GM12878 (cell line): ENCODE results near the gene OTULIN. TPM values are rescaled to one million over a fixed set of nuclear protein-coding genes. Genes with fewer than 3 reads are reported as not detected.

ENCODE experiments used
- BHLHE40 ChIP-seq, 2 experiments: fragments of 450-650 bp in 1 of 2; IDR thresholded peaks; 2 replicates each; pipeline ENCODE4 v1.6.1; 2011 to 2017; ENCODE audit warnings: low read depth in 2 of 2, borderline replicate concordance in 1 of 2, improper control_type of control experiment in 1 of 2, low read length in 1 of 2, mild to moderate bottlenecking in 1 of 2
- CBX5 ChIP-seq: sonication (generic); IDR thresholded peaks from 2 replicates; pipeline ENCODE4 v1.6.1; 2016; ENCODE audit warnings: low read depth, moderate library complexity, mild to moderate bottlenecking, inconsistent platforms
- CEBPB ChIP-seq, 2 experiments: fragments of 150-350 bp in 1 of 2; IDR thresholded peaks; 2 replicates each; pipeline ENCODE4 v1.6.1; 2012 to 2014; ENCODE audit warnings: low read depth in 2 of 2, low read length in 2 of 2, borderline replicate concordance in 1 of 2, inconsistent platforms in 1 of 2
- CHD1 ChIP-seq: IDR thresholded peaks from 2 replicates; pipeline ENCODE4 v1.6.1; 2012; ENCODE audit warnings: low read depth, low read length, improper control_type of control experiment
- CREM ChIP-seq: IDR thresholded peaks from 2 replicates; pipeline ENCODE4 v1.6.1; 2014; ENCODE audit warnings: antibody characterized with exemption, low read depth
- CUX1 ChIP-seq: IDR thresholded peaks from 2 replicates; pipeline ENCODE4 v1.6.1; 2012; ENCODE audit warnings: improper control_type of control experiment, low read depth, low read length; ENCODE audit not compliant: insufficient replicate concordance
- EED ChIP-seq: sonication (generic); IDR thresholded peaks from 2 replicates; pipeline ENCODE4 v1.6.1; 2016; ENCODE audit warnings: antibody characterized with exemption, low read depth
- EP300 ChIP-seq, 2 experiments: fragments of 150-350 bp in 1 of 2; IDR thresholded peaks; 2 replicates each; pipeline ENCODE4 v1.6.1; 2011 to 2012; ENCODE audit warnings: low read depth in 2 of 2, low read length in 2 of 2, borderline replicate concordance in 1 of 2, improper control_type of control experiment in 1 of 2, inconsistent platforms in 1 of 2; ENCODE audit not compliant: control insufficient read depth in 1 of 2
- GATAD2B ChIP-seq: fragments of 450-650 bp; conservative IDR thresholded peaks from 2 replicates; pipeline ENCODE4 v1.6.1; 2017; ENCODE audit warnings: low read depth, mild to moderate bottlenecking, moderate library complexity
- HDGF ChIP-seq: fragments of 450-650 bp; IDR thresholded peaks from 2 replicates; pipeline ENCODE4 v1.6.1; 2016; ENCODE audit warnings: antibody characterized with exemption
- IKZF1 ChIP-seq: fragments of 450-650 bp; conservative IDR thresholded peaks from 2 replicates; pipeline ENCODE4 v1.6.1; 2017; ENCODE audit warnings: antibody characterized with exemption, mild to moderate bottlenecking
- JUNB ChIP-seq: IDR thresholded peaks from 2 replicates; pipeline ENCODE4 v1.6.1; 2016; ENCODE audit warnings: antibody characterized with exemption, mild to moderate bottlenecking
- MTA2 ChIP-seq: fragments of 450-650 bp; IDR thresholded peaks from 2 replicates; pipeline ENCODE4 v1.6.1; 2016; ENCODE audit warnings: low read depth, mild to moderate bottlenecking, moderate library complexity
- MXI1 ChIP-seq: fragments of 150-350 bp; IDR thresholded peaks from 2 replicates; pipeline ENCODE4 v1.6.1; 2011; ENCODE audit warnings: low read depth, mild to moderate bottlenecking, inconsistent platforms, low read length, improper control_type of control experiment
- NBN ChIP-seq: fragments of 450-650 bp; IDR thresholded peaks from 2 replicates; pipeline ENCODE4 v1.6.1; 2016
- NR2F1 ChIP-seq: fragments of 450-650 bp; conservative IDR thresholded peaks from 2 replicates; pipeline ENCODE4 v1.6.1; 2017; ENCODE audit warnings: mild to moderate bottlenecking
- PML ChIP-seq: IDR thresholded peaks from 2 replicates; pipeline ENCODE4 v1.6.1; 2012; ENCODE audit warnings: low read length, inconsistent platforms
- RAD21 ChIP-seq: IDR thresholded peaks from 2 replicates; pipeline ENCODE4 v1.6.1; 2011; ENCODE audit warnings: mild to moderate bottlenecking, low read depth, low read length, moderate library complexity; ENCODE audit not compliant: insufficient read depth
- SIN3A ChIP-seq: IDR thresholded peaks from 2 replicates; pipeline ENCODE4 v1.6.1; 2012; ENCODE audit warnings: low read depth, low read length, improper control_type of control experiment
- SPI1 ChIP-seq: IDR thresholded peaks from 2 replicates; pipeline ENCODE4 v1.6.1; 2011; ENCODE audit warnings: low read depth, mild to moderate bottlenecking, low read length, moderate library complexity, borderline replicate concordance; ENCODE audit not compliant: insufficient read depth
- ZNF274 ChIP-seq: IDR thresholded peaks from one replicate; pipeline ENCODE4 v1.8.0; 2011; ENCODE audit not compliant: insufficient read length, insufficient read depth
- polyA plus RNA-seq, 11 experiments: library from polyadenylated mRNA; depleted of rRNA in 4 of 11; unstranded in 6 of 11; stranded (reverse) in 5 of 11; fragments of >200 nt; fragmentation: Nextera tagmentation in 4 of 11; fragmentation: Illumina TruSeq in 1 of 11; extraction: Ambion mirVana in 4 of 11; extraction: Trizol in 1 of 11; gene quantifications; 1 replicate in 1 of 11; 2 replicates in 10 of 11; pipeline versions ENCODE4 v1.2.1 to v1.2.3, GENCODE V29; 2011 to 2016; ENCODE audit warnings: inconsistent platforms in 2 of 11, missing spikeins in 2 of 11, low read depth in 1 of 11
- total RNA-seq, 4 experiments: library from RNA; depleted of rRNA in 3 of 4; stranded (reverse); fragments of >200 nt in 3 of 4; fragmentation: Illumina TruSeq in 1 of 4; extraction: Trizol in 1 of 4; gene quantifications; 2 replicates each; pipeline versions ENCODE4 v1.2.1 to v1.2.3, GENCODE V29; 2013 to 2021
- TF ChIP-seq, protein P1 (sequence below): fragments of 150-350 bp; IDR thresholded peaks from 2 replicates; pipeline ENCODE4 v1.6.1; 2016; ENCODE audit warnings: low read depth, low read length
- TF ChIP-seq, protein P2 (sequence below): IDR thresholded peaks from 2 replicates; pipeline ENCODE4 v1.6.1; 2012; ENCODE audit warnings: low read depth, low read length, improper control_type of control experiment

The OTULIN gene
- total and polyA plus RNA-seq, 10 of the 15 experiments (the other 5 are each of a cell fraction or from before 2014, with no cell fraction given), result 6.6 to 70.5 (median 28.7) TPM

DNA sequence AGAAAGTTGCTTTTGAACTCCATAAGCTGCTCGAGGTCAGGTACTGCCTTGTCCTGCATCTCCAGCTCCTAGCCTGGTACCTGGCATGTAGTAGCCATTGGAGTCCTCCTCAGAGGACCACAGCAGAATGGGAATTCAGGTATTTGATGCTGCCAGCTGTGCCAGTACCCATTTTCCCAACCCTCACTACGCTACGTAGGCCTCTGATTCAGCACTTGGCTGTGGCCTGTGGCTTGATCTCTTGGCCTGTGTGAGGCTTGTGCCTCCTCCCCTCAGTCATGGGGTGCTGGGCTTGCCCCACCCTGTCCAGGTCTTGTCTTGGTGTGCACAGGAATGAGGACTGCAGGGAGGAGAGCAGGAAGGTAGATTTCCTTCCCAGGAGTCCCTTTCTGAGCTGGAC is 11.8 kb downstream of the OTULIN start (continued):
- no peak for TF ChIP-seq EP300 (IDR thresholded peaks at IDR 0.05; ENCODE audit: borderline replicate concordance in 1 of 2, control insufficient read depth in 1 of 2, low read depth in 2 of 2, low read length in 2 of 2)
- no peak for TF ChIP-seq NBN
- peak; percentile 51; the same call in 1 of the 2 replicates for TF ChIP-seq IKZF1
- TF ChIP-seq HDGF, result peak; percentile 77; the same call in 1 of the 2 replicates
- TF ChIP-seq MXI1, result 0 out of 2 replicates have a peak, but pooled peaks have one; percentile 57
- no peak for TF ChIP-seq MTA2
- no peak for TF ChIP-seq JUNB
- no peak for TF ChIP-seq GATAD2B
- TF ChIP-seq, protein P1, sequence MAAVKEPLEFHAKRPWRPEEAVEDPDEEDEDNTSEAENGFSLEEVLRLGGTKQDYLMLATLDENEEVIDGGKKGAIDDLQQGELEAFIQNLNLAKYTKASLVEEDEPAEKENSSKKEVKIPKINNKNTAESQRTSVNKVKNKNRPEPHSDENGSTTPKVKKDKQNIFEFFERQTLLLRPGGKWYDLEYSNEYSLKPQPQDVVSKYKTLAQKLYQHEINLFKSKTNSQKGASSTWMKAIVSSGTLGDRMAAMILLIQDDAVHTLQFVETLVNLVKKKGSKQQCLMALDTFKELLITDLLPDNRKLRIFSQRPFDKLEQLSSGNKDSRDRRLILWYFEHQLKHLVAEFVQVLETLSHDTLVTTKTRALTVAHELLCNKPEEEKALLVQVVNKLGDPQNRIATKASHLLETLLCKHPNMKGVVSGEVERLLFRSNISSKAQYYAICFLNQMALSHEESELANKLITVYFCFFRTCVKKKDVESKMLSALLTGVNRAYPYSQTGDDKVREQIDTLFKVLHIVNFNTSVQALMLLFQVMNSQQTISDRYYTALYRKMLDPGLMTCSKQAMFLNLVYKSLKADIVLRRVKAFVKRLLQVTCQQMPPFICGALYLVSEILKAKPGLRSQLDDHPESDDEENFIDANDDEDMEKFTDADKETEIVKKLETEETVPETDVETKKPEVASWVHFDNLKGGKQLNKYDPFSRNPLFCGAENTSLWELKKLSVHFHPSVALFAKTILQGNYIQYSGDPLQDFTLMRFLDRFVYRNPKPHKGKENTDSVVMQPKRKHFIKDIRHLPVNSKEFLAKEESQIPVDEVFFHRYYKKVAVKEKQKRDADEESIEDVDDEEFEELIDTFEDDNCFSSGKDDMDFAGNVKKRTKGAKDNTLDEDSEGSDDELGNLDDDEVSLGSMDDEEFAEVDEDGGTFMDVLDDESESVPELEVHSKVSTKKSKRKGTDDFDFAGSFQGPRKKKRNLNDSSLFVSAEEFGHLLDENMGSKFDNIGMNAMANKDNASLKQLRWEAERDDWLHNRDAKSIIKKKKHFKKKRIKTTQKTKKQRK, result no peak
- no peak for TF ChIP-seq SPI1
- 0 out of 2 replicates have a peak, but pooled peaks have one; percentile 6 for TF ChIP-seq SIN3A
- TF ChIP-seq, protein P2, sequence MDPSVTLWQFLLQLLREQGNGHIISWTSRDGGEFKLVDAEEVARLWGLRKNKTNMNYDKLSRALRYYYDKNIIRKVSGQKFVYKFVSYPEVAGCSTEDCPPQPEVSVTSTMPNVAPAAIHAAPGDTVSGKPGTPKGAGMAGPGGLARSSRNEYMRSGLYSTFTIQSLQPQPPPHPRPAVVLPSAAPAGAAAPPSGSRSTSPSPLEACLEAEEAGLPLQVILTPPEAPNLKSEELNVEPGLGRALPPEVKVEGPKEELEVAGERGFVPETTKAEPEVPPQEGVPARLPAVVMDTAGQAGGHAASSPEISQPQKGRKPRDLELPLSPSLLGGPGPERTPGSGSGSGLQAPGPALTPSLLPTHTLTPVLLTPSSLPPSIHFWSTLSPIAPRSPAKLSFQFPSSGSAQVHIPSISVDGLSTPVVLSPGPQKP, result peak; percentile 36; the same call in 1 of the 2 replicates
- no peak for TF ChIP-seq RAD21
- no peak for TF ChIP-seq PML
- no peak for TF ChIP-seq CUX1
- peak; percentile 92 for TF ChIP-seq NR2F1
- TF ChIP-seq CBX5, result no peak
- peak; percentile 12; the same call in 1 of the 2 replicates for TF ChIP-seq EED
- no peak for TF ChIP-seq ZNF274
- TF ChIP-seq BHLHE40 (IDR thresholded peaks at IDR 0.05; ENCODE audit: borderline replicate concordance in 1 of 2, low read depth in 2 of 2, low read length in 1 of 2), result peak in 1 of 2 experiments; percentile 19; a peak in 1 of 4 replicates
- 0 out of 2 replicates have a peak, but pooled peaks have one; percentile 30 for TF ChIP-seq CREM
- TF ChIP-seq CHD1, result 0 out of 2 replicates have a peak, but pooled peaks have one; percentile 62
- no peak for TF ChIP-seq CEBPB (IDR thresholded peaks at IDR 0.05; ENCODE audit: borderline replicate concordance in 1 of 2, low read depth in 2 of 2, low read length in 2 of 2)
